Endodermal cell (in vitro differentiated cells): ENCODE data around the gene GPR142. TPM values are rescaled to one million over a fixed set of nuclear protein-coding genes. Genes with fewer than 3 reads are reported as not detected.
A peak's percentile ranks its signal among the peaks of the same experiment; 100 is the strongest.

Source experiments
- DNase-seq: peaks from one replicate; pipeline ENCODE4 v3.0.0-alpha.2; 2017
- H3K27ac ChIP-seq: 2 replicates; pipeline ENCODE4 v1.5.1; 2013; ENCODE audit warnings: mild to moderate bottlenecking, low read depth, low read length, moderate library complexity
- H3K27me3 ChIP-seq: 2 replicates; pipeline ENCODE4 v1.6.1; 2013; ENCODE audit warnings: mild to moderate bottlenecking, low read length, moderate library complexity; ENCODE audit not compliant: insufficient read depth, control insufficient read depth, poor library complexity, severe bottlenecking
- H3K36me3 ChIP-seq: 2 replicates; pipeline ENCODE4 v1.7.0; 2013; ENCODE audit warnings: mild to moderate bottlenecking, low read length, moderate library complexity; ENCODE audit not compliant: control insufficient read depth, insufficient read depth
- H3K4me1 ChIP-seq: one replicate; pipeline ENCODE4 v1.7.0; 2013; ENCODE audit warnings: low read length; ENCODE audit not compliant: control insufficient read depth, insufficient read depth
- H3K4me3 ChIP-seq: 2 replicates; pipeline ENCODE4 v1.5.1; 2013; ENCODE audit warnings: mild to moderate bottlenecking, low read length, moderate library complexity
- H3K9ac ChIP-seq: 2 replicates; pipeline ENCODE4 v1.6.1; 2013; ENCODE audit warnings: mild to moderate bottlenecking, low read length, moderate library complexity; ENCODE audit not compliant: poor library complexity, severe bottlenecking; ENCODE audit errors: extremely low read depth
- H3K9me3 ChIP-seq: 2 replicates; pipeline ENCODE4 v1.6.1; 2013; ENCODE audit warnings: mild to moderate bottlenecking, low read length, moderate library complexity; ENCODE audit not compliant: control insufficient read depth
- H3K27ac Mint-ChIP-seq: 2 replicates; pipeline ENCODE4 v1.8.0; 2020; ENCODE audit warnings: mixed read lengths
- H3K27me3 Mint-ChIP-seq: 2 replicates; pipeline ENCODE4 v1.8.0; 2021; ENCODE audit warnings: mild to moderate bottlenecking, mixed read lengths; ENCODE audit not compliant: insufficient read depth
- H3K36me3 Mint-ChIP-seq: 2 replicates; pipeline ENCODE4 v1.8.0; 2020; ENCODE audit warnings: low read depth, mixed read lengths
- H3K4me1 Mint-ChIP-seq: 2 replicates; pipeline ENCODE4 v1.8.0; 2020; ENCODE audit warnings: mixed read lengths
- H3K4me3 Mint-ChIP-seq: 2 replicates; pipeline ENCODE4 v1.8.0; 2020; ENCODE audit warnings: mild to moderate bottlenecking, moderate library complexity, mixed read lengths
- H3K9me3 Mint-ChIP-seq: 2 replicates; pipeline ENCODE4 v1.8.0; 2020; ENCODE audit warnings: mild to moderate bottlenecking, mixed read lengths
- WGBS, 2 experiments: methylation state at CpG; one replicate each; pipeline versions ENCODE4 v1.1.5 to v1.1.7; 2013; ENCODE audit warnings: missing lambda C conversion rate in 2 of 2, mixed read lengths in 1 of 2; ENCODE audit not compliant: insufficient coverage in 1 of 2, insufficient read length in 1 of 2; 5-methylcytosine and 5-hydroxymethylcytosine counted together
- total RNA-seq, 2 donors: library from RNA; stranded (reverse); fragmentation: NEBNext Ultra II Directional in 1 of 2; extraction: Animal tissue kit (Norgen Biotek cat#: 25700) in 1 of 2; gene quantifications; 2 replicates in 1 of 2; 3 replicates in 1 of 2; pipeline ENCODE4 v1.2.1, GENCODE V29; 2021
- TF ChIP-seq, protein P1 (sequence below): fragments of 200-600 bp; sonication (generic); conservative IDR thresholded peaks from 2 replicates; pipeline ENCODE4 v1.5.0; 2021; ENCODE audit warnings: antibody characterized with exemption, mild to moderate bottlenecking

GPR142 gene
- total RNA-seq, 2 donors from 2014 or later: 0.29 to 0.92 TPM

DNA sequence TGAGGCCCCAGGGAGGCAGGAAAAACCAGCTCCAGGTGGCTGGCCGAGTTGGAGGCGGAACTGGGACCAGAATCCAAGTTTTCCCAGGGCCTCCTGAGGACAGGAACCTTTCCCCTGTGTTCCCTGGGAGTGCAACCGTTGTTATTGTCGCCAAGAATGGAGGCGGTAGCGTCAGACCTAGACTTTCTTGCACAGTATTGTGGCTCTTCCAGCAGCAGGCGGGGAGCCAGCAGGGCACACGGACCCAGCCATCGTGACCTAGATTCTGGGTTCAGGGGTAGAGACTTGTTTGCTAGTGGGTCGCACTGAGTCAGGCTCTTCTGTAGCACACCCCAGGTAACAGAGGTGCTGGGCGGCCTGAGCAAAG lies 41.9 kb upstream of the GPR142 start:
- TF ChIP-seq, protein P1, sequence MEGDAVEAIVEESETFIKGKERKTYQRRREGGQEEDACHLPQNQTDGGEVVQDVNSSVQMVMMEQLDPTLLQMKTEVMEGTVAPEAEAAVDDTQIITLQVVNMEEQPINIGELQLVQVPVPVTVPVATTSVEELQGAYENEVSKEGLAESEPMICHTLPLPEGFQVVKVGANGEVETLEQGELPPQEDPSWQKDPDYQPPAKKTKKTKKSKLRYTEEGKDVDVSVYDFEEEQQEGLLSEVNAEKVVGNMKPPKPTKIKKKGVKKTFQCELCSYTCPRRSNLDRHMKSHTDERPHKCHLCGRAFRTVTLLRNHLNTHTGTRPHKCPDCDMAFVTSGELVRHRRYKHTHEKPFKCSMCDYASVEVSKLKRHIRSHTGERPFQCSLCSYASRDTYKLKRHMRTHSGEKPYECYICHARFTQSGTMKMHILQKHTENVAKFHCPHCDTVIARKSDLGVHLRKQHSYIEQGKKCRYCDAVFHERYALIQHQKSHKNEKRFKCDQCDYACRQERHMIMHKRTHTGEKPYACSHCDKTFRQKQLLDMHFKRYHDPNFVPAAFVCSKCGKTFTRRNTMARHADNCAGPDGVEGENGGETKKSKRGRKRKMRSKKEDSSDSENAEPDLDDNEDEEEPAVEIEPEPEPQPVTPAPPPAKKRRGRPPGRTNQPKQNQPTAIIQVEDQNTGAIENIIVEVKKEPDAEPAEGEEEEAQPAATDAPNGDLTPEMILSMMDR: no peak
- no peak overlapping the region for H3K27ac Mint-ChIP-seq
- WGBS, 2 experiments: 70 to 76% methylated on average over 11 of the region's 11 CpGs
- peak overlapping the region; percentile 53 for H3K4me3 Mint-ChIP-seq
- H3K27me3 Mint-ChIP-seq: peaks cover 62% of the 10 kb centered on the region
- no peaks in the 10 kb centered on the region for H3K9me3 ChIP-seq
- no peak overlapping the region for H3K9ac ChIP-seq
- no peaks in the 10 kb centered on the region for H3K36me3 Mint-ChIP-seq
- no peaks in the 10 kb centered on the region for H3K9me3 Mint-ChIP-seq
- H3K4me1 ChIP-seq: no peaks in the 10 kb centered on the region
- no peak overlapping the region for H3K4me3 ChIP-seq
- peaks cover 36% of the 10 kb centered on the region for H3K27me3 ChIP-seq
- no peak overlapping the region for H3K27ac ChIP-seq
- H3K4me1 Mint-ChIP-seq: peaks cover 10% of the 10 kb centered on the region
- H3K36me3 ChIP-seq: no peaks in the 10 kb centered on the region
- no peak for DNase-seq

DNA sequence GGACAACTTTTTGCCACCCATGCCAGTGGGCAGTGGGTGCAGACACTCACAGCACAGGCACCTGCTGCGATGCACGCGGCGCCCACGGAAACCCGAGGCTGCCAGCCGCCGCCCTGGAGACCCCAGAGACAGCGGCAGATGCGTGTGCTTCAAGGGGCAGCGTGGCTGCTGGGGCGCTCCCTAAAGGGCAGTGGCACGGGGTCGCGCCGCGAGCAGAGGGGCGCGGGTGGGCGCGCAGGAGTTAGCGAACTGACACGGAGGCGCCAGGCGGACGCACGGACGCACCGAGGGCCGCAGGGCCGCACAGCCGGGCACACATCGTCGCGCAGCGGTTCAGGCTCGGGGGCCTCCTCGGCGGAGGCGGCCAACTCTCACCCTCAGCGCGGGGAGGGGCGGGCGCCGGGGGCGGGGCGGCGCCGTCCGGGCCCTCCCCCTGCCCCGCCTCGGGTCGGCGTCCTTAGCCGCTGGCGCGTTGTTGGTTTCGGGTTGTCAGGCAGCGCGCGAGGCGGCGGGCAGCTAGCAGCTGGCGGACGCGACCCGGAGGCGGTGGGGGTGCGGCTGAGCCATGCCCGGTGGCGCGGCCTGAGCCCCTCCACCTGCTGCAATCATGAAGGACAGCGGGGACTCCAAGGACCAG lies 41.4 kb upstream of the GPR142 start, which contains the start of gene KIF19:
TSS of gene KIF19 (plus strand) at position 484 of the 637 bp plus-strand sequence. CDS start at position 608, 124 bp downstream.
- Mint-ChIP-seq H3K4me3 (peak within 1 kb of the TSS; percentile 53), H3K9me3 (no peaks in the 10 kb centered on the region), H3K36me3 (no peaks in the 10 kb centered on the region), H3K4me1 (peaks cover 13% of the 10 kb centered on the region), H3K27ac (no peak within 1 kb of the TSS), H3K27me3 (peaks cover 63% of the 10 kb centered on the region)
- no peaks in the 10 kb centered on the region for H3K36me3 ChIP-seq
- H3K27ac ChIP-seq: no peak within 1 kb of the TSS
- H3K9ac ChIP-seq: no peak within 1 kb of the TSS
- peak within 1 kb of the TSS; percentile 80 for H3K4me3 ChIP-seq
- peaks cover 36% of the 10 kb centered on the region for H3K27me3 ChIP-seq
- H3K9me3 ChIP-seq: no peaks in the 10 kb centered on the region
- peak; percentile 92 for DNase-seq
- 0 to 8% methylated on average over 10 to 73 of the region's 73 CpGs for WGBS, 2 experiments
- TF ChIP-seq, protein P1: no peak
- H3K4me1 ChIP-seq: no peaks in the 10 kb centered on the region

DNA sequence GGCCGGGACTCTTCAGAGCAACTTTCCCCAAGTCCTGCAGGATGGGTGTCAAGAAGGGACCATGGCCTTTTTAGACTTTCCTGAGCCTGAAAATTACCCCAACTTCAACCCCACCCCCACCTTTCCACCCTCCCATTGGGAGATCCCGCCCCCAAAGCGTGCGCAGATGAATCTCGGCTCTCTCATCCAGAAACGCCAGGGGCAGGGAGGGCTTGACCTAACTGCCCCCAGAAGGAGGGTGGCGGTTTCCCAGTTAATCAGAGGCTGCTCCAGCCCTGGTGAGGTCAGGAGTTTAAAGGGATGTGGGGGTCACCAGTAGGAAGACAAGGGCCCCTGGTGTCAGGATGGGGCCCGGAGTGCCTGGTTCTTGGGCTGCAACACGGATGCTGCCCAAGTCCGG lies 40.8 kb upstream of the GPR142 start:
- H3K36me3 Mint-ChIP-seq: no peaks in the 10 kb centered on the region
- Histone ChIP-seq H3K9ac (no peak overlapping the region), H3K4me1 (no peaks in the 10 kb centered on the region), H3K36me3 (no peaks in the 10 kb centered on the region), H3K27ac (no peak overlapping the region), H3K9me3 (no peaks in the 10 kb centered on the region), H3K4me3 (peak overlapping the region; percentile 80), H3K27me3 (peaks cover 36% of the 10 kb centered on the region)
- H3K4me1 Mint-ChIP-seq: peaks cover 13% of the 10 kb centered on the region
- peak overlapping the region; percentile 53 for H3K4me3 Mint-ChIP-seq
- no peak overlapping the region for H3K27ac Mint-ChIP-seq
- WGBS, 2 experiments: 41 to 78% methylated on average over 3 to 10 of the region's 10 CpGs
- peaks cover 62% of the 10 kb centered on the region for H3K27me3 Mint-ChIP-seq
- DNase-seq: no peak
- TF ChIP-seq, protein P1: no peak
- H3K9me3 Mint-ChIP-seq: no peaks in the 10 kb centered on the region
